Raji (cell line): ENCODE measurements around the gene LDLRAD4.

ENCODE experiments used
- POLR2A ChIP-seq: IDR thresholded peaks from 2 replicates; pipeline ENCODE4 v1.6.1; 2011; ENCODE audit warnings: low read depth, low read length, control low read depth; ENCODE audit not compliant: insufficient read depth

LDLRAD4 gene

DNA sequence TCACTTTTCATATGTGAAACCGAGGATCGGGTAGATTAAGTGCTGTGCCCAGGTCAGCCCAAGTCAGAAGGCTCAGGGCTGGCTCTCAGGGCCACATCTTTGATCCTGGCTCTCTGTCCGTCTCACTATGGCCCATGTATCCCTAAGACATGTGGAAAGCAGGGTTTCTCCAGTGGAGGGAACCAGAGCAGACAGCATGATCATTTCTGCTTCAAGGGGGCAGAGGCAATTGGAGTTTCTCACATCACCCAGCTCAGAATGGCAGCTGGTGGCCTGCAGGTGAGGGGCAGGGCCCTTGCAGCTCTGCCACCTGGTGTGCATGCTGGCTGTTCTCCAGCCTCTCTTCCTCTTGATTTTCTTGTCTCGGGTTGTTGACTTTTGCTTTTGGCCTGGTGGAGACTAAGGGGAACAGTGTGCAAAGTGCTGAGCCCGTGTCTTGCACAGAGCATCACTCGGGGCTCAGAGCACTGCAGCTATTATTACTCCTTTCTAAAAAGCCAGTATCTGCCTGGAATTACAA, 27.0 kb downstream of the LDLRAD4 start:
- no peak for TF ChIP-seq POLR2A

DNA sequence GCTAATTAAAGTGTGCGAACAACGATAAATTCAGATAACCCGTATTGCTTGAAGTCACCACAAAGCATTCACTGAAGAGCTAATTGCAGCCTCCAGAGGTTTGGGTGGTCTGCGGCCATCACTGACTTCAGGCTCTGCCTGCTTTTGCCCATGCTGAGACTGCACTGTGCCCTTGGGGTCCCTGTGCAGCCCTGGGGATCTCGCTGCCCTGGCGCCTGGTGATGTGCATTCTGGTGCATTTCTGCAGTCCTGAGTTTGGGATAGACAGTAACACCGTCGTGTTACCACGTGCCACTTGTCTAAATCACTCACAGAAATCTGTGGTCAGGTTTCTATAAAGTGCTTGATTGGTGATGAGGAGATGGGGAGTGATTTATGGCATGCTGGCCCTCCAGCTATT, 27.6 kb downstream of the LDLRAD4 start:
- no peak for TF ChIP-seq POLR2A

GRCh38 chr18:13246591-13246990, 28.0 kb downstream of the LDLRAD4 start:
- TF ChIP-seq POLR2A = no peak

- no peak for TF ChIP-seq POLR2A
These were observed 28.9 kb downstream of the LDLRAD4 start for GRCh38 chr18:13247506-13247905.

- no peak for TF ChIP-seq POLR2A
These were observed 34.3 kb downstream of the LDLRAD4 start for GRCh38 chr18:13252686-13253410.

- TF ChIP-seq POLR2A = no peak
These were observed 35.5 kb downstream of the LDLRAD4 start for GRCh38 chr18:13253786-13254688.

DNA sequence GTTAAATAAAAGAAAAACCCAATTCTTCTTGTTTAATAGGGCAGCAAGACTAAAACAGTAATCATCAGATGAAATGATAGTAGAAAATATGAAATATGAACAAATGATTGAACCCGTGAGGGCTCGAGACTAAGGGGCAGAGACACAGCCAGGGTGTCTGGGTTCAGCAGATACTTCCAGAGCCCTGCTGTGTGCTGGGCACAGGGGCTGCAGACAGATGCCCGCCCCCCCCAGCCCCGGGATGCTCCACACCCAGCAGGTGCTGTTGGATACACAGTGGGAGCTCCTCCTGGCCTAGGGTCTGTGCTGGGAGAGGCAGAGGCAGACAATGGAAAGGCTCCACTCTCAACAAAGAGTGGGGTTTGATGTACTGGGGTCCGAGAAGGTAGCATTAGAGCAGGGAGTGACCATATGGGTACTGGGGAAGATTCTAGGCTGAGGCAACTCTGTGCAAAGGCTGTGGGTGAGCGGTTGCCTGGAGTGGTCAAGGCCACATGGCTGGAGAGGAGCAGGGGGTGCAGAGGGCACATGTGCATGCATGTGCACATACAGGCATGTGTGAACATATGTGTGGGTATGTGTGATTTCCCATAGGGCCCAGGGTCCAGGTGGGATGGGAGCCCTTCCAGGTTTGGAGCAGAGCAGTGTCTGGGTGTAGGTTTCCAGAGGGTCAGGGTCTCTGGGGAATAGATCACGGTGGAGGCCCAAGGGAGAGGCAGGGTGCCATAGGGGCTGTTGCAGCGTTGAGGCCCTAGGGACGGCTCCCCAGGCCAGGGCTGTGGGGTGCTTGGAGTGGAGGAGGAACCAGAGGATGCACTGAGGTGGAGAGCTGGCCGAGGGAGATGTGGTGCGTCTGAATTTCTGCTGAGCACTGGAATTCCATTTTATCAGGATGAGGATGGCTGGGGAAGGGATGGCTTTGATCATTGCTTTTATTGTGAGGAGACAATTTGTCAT, 36.7 kb downstream of the LDLRAD4 start:
- no peak for TF ChIP-seq POLR2A

DNA sequence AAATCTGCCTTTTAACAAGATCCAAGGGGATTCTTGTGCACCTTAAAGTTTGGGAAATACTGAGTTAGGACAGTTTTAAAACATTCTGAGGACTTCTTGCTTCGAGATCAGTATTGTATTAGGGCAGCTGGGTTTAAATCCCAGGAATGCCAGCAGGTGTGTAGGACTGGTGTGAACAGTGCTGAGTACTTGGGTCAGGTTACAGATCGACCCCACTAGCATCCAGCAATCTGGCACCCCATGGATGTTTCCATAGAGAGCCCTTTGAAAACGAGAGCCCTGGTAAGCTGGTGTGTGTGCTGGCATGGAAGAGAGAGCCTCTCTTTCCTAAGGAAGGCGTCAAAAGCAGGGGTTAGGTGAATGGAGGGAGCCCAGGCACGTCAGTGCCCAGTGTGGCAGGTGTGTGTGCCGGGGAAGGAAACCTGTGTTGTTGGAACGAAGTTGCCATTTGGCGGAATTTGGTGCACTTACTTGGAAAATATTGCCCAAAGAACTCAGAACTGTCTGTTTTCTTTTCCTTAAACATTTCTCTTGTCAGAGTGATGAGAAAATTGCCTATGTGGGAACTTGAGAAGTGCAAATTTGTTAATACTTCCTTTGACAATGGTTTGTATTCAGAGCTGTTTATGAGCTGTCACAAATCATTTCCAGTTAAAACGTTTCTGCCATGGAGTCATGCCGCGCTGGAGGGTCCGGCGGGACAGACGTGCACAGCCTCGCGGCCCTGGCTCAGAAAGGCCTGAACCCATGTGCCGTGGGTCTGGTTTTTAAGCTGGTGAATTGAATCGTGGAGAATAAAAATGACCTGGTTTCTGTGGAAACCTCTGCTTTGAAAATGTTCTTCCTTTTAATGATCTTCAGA, 38.1 kb downstream of the LDLRAD4 start:
- no peak for TF ChIP-seq POLR2A

GRCh38 chr18:13257361-13257980, 38.9 kb downstream of the LDLRAD4 start:
- no peak for TF ChIP-seq POLR2A

DNA sequence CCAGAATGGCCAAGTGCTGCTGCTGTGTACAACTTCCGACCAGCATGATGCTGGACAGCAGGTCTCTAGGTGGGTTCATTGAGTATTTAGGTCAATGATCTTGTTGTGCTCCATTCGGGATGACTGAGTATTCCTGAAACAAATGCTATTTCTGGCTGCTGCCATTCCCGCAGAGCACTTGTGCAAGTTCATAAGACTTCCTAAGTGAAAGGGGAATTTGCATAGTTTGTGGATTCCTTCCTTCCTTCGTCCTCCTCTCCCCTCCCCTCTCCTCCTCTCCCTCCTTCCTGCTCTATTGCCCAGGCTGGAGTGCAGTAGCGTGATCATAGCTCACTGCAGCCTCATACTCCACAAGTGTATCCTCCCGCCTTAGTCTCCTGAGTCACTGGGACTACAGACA, 40.4 kb downstream of the LDLRAD4 start:
- no peak for TF ChIP-seq POLR2A

GRCh38 chr18:13259701-13260100, 41.1 kb downstream of the LDLRAD4 start:
- TF ChIP-seq POLR2A = no peak

DNA sequence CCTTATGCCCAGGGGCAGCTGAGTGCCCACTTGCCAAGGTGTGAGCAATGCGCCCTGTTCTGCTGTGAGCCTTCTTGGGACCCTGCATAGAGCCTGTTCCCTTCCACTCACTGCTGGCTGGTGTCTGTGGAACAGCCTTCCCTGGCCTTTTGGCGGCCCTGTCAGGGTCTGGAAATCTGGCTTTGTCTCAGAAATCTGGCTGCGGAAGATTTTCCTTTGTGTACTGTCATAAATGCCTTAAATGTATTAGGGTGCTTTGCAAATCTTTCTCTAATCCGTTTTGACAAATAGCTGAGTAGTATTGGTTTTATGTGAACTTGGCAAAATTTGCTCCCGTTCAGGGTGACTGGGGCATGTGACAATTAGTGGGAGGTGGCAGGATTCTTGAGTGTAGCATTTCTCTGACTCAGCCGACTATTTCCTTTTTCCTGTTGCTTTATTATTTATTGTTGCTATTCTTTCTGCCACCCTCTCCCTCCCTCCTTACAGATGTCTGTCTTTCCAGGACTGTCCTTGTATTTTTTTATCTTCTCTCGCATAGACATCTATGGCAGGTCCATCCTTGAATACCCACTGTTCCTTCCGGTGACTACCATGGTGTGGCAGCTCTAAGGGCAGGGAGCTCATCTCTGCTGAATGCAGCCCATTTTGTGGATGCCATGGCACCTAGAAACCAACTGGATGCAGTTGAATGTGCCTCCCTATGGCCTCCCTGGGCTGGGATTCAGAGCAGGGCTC, 41.8 kb downstream of the LDLRAD4 start:
- no peak for TF ChIP-seq POLR2A
